Sigmoid colon (tissue), 4 donors: ENCODE measurements around the gene SRP9.

Experiments
- CTCF ChIP-seq, 4 experiments: fragments of 450-650 bp in 3 of 4; fragments of 200-600 bp in 1 of 4; IDR thresholded peaks; one replicate each; pipeline ENCODE4 v1.5.1; 2016 to 2019; ENCODE audit warnings: antibody characterized with exemption in 4 of 4, mild to moderate bottlenecking in 3 of 4, moderate library complexity in 2 of 4
- EP300 ChIP-seq, 4 donors: sonication (generic); formaldehyde crosslinking; IDR thresholded peaks; one replicate each; pipeline ENCODE4 v1.6.1; 2017; ENCODE audit warnings: antibody characterized with exemption in 4 of 4
- POLR2A ChIP-seq, 2 donors: fragments of 450-650 bp; IDR thresholded peaks; one replicate each; pipeline ENCODE4 v1.6.1; 2016; ENCODE audit warnings: antibody characterized with exemption in 2 of 2, mild to moderate bottlenecking in 2 of 2, moderate library complexity in 2 of 2
- POLR2AphosphoS5 ChIP-seq, 4 donors: sonication (generic); formaldehyde crosslinking; IDR thresholded peaks; one replicate each; pipeline ENCODE4 v1.6.1; 2017; ENCODE audit warnings: antibody characterized with exemption in 4 of 4

- TF ChIP-seq CTCF (IDR thresholded peaks at IDR 0.05) (no peak), POLR2A (IDR thresholded peaks at IDR 0.05) (no peak), EP300 (IDR thresholded peaks at IDR 0.05) (peak in 2 of 4 donors; percentile 57 to 74), POLR2AphosphoS5 (IDR thresholded peaks at IDR 0.05) (peak; percentile 38 to 77 (median 66))
These were observed 10.5 kb upstream of the SRP9 start for GRCh38 chr1:225766967-225767633.
